Right lobe of liver (tissue), 6 donors: ENCODE measurements around the gene PDLIM5. TPM values are rescaled to one million over a fixed set of nuclear protein-coding genes. Genes with fewer than 3 reads are reported as not detected.

Source experiments
- ATAC-seq, 4 donors: fragments of 200-7000 bp; cut with Tn5 transposase; one replicate each; pipeline ENCODE4 v1.9.1; 2020; ENCODE audit warnings: mild to moderate bottlenecking in 4 of 4, moderate library complexity in 4 of 4
- DNase-seq, 3 donors: peaks; one replicate each; pipeline ENCODE4 v3.0.0-alpha.2; 2020
- H3K27ac ChIP-seq, 3 donors: fragments of 200-600 bp; one replicate each; pipeline ENCODE4 v1.8.0; 2022
- H3K27me3 ChIP-seq, 2 donors: fragments of 200-600 bp; one replicate each; pipeline ENCODE4 v1.8.0; 2022
- H3K36me3 ChIP-seq, 4 donors: fragments of 200-600 bp; sonication (generic) in 1 of 4; one replicate each; pipeline versions ENCODE4 v1.5.1 to v1.8.0; 2017 to 2022; ENCODE audit warnings: control low read depth in 1 of 4
- H3K4me1 ChIP-seq, 4 donors: fragments of 200-600 bp; sonication (generic) in 1 of 4; one replicate each; pipeline versions ENCODE4 v1.5.1 to v1.8.0; 2017 to 2022; ENCODE audit warnings: control low read depth in 1 of 4
- H3K4me3 ChIP-seq, 3 donors: fragments of 200-600 bp; one replicate each; pipeline ENCODE4 v1.8.0; 2022
- H3K9me3 ChIP-seq, 4 donors: fragments of 200-600 bp; sonication (generic) in 1 of 4; one replicate each; pipeline versions ENCODE4 v1.5.1 to v1.8.0; 2017 to 2022; ENCODE audit warnings: control low read depth in 1 of 4
- POLR2A ChIP-seq: fragments of 450-650 bp; IDR thresholded peaks from one replicate; pipeline ENCODE4 v1.6.1; 2017; ENCODE audit warnings: antibody characterized with exemption, mild to moderate bottlenecking
- WGBS: methylation state at CpG from one replicate; pipeline ENCODE4 v1.1.6; 2018; ENCODE audit warnings: low coverage, low lambda C conversion rate; ENCODE audit not compliant: insufficient coverage; ENCODE audit errors: missing lambda C conversion rate; 5-methylcytosine and 5-hydroxymethylcytosine counted together
- intact Hi-C, 2 donors: fragments of 100-400 bp; cut with DNase I; formaldehyde crosslinking; loops; one replicate each; pipeline versions ENCODE4 v1.11.2 to v1.14.1; 2022
- total RNA-seq, 6 experiments: library from RNA; depleted of rRNA in 2 of 6; stranded (reverse); fragments of >200 nt in 2 of 6; fragmentation: NEBNext Ultra II Directional in 3 of 6; extraction: Animal tissue kit (Norgen Biotek cat#: 25700) in 3 of 6; gene quantifications; one replicate each; pipeline versions ENCODE4 v1.1.0 to v1.2.4, GENCODE V29; 2016 to 2023
- TF ChIP-seq, protein P1 (sequence below), 4 donors: fragments of 200-600 bp in 3 of 4; fragments of 450-650 bp in 1 of 4; IDR thresholded peaks; one replicate each; pipeline versions ENCODE4 v1.5.1 to v1.8.0; 2016 to 2022; ENCODE audit warnings: antibody characterized with exemption in 4 of 4, mild to moderate bottlenecking in 2 of 4
- donor health status: DM: no; HTN: yes; CAD: no.
- donor health status: DM: no; HTN: no; CAD: no.
- donor health status: DM: no; HTN: no; CAD: no.
- donor health status: DM: no; HTN: yes; CAD: no.
- donor health status: DM: no; HTN: yes; CAD: no.

PDLIM5 gene
- total RNA-seq, 6 experiments from 2014 or later = 71.9 to 135 (median 101) TPM

- H3K27me3 ChIP-seq = no peaks in the 10 kb centered on the region
- DNase-seq (no peak), ATAC-seq (peak in 1 of 4 donors; percentile 20)
- H3K36me3 ChIP-seq = no peaks in the 10 kb centered on the region
- intact Hi-C loops = no loop called here
- WGBS = 63% methylated on average over 2 of the region's 2 CpGs
- H3K4me3 ChIP-seq = no peak overlapping the region
- H3K9me3 ChIP-seq = no peaks in the 10 kb centered on the region
- TF ChIP-seq, protein P1, sequence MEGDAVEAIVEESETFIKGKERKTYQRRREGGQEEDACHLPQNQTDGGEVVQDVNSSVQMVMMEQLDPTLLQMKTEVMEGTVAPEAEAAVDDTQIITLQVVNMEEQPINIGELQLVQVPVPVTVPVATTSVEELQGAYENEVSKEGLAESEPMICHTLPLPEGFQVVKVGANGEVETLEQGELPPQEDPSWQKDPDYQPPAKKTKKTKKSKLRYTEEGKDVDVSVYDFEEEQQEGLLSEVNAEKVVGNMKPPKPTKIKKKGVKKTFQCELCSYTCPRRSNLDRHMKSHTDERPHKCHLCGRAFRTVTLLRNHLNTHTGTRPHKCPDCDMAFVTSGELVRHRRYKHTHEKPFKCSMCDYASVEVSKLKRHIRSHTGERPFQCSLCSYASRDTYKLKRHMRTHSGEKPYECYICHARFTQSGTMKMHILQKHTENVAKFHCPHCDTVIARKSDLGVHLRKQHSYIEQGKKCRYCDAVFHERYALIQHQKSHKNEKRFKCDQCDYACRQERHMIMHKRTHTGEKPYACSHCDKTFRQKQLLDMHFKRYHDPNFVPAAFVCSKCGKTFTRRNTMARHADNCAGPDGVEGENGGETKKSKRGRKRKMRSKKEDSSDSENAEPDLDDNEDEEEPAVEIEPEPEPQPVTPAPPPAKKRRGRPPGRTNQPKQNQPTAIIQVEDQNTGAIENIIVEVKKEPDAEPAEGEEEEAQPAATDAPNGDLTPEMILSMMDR (IDR thresholded peaks at IDR 0.05) = no peak
- no peak for TF ChIP-seq POLR2A
- H3K27ac ChIP-seq = no peak overlapping the region
- no peaks in the 10 kb centered on the region for H3K4me1 ChIP-seq
These were observed 225.2 kb downstream of the PDLIM5 start for GRCh38 chr4:94676970-94677369.

GRCh38 chr4:94678896-94679295, 227.2 kb downstream of the PDLIM5 start:
- ATAC-seq = no peak

GRCh38 chr4:94680176-94680862, 228.6 kb downstream of the PDLIM5 start:
- Histone ChIP-seq H3K27me3 (no peaks in the 10 kb centered on the region), H3K36me3 (no peaks in the 10 kb centered on the region)

More at GRCh38 chr4:94678896-94679295, 227.2 kb downstream of the PDLIM5 start:
- DNase-seq = no peak
- Histone ChIP-seq H3K27me3 (no peaks in the 10 kb centered on the region), H3K4me3 (no peak overlapping the region), H3K9me3 (no peaks in the 10 kb centered on the region), H3K27ac (no peak overlapping the region), H3K36me3 (no peaks in the 10 kb centered on the region), H3K4me1 (no peaks in the 10 kb centered on the region)
- TF ChIP-seq, protein P1 (IDR thresholded peaks at IDR 0.05) = no peak
- TF ChIP-seq POLR2A = no peak
- intact Hi-C loops = no loop called here

DNA sequence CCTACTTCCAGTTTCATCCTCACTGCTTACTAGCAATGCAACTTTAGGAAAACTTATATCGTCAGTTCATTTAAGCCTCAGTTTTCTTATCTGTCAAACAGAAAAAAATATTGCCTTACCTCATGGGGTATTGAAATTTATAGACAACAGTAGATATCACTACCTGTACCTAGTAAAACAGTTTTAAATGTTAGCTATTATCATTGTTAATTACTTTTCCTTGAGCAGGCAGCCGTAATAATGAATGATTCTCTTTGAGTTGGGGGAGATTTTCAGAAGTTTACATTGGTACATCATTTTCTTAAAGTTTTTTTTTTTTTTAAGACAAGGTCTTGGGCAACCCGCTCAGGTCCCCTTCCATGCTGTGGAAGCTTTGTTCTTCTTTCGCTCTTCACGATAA, 234.3 kb downstream of the PDLIM5 start:
- no peaks in the 10 kb centered on the region for H3K4me1 ChIP-seq
- DNase-seq (no peak), ATAC-seq (no peak)
- H3K36me3 ChIP-seq = no peaks in the 10 kb centered on the region
- WGBS = 73% methylated on average over 2 of the region's 5 CpGs
- TF ChIP-seq, protein P1 (IDR thresholded peaks at IDR 0.05) = no peak
- TF ChIP-seq POLR2A = no peak
- no peaks in the 10 kb centered on the region for H3K9me3 ChIP-seq
- intact Hi-C loops = no loop called here
- no peak overlapping the region for H3K27ac ChIP-seq
- H3K27me3 ChIP-seq = no peaks in the 10 kb centered on the region
- H3K4me3 ChIP-seq = no peak overlapping the region

More at GRCh38 chr4:94680176-94680862, 228.6 kb downstream of the PDLIM5 start:
- intact Hi-C loops = no loop called here
- Histone ChIP-seq H3K4me1 (no peaks in the 10 kb centered on the region), H3K9me3 (no peaks in the 10 kb centered on the region), H3K27ac (no peak overlapping the region), H3K4me3 (no peak overlapping the region)
- DNase-seq = no peak
- TF ChIP-seq POLR2A = no peak
- TF ChIP-seq, protein P1 (IDR thresholded peaks at IDR 0.05) = no peak
- WGBS = 71% methylated on average over 10 of the region's 10 CpGs
- no peak for ATAC-seq
